Coronary artery (tissue), 2 donors: ENCODE results near the gene LONRF2.
A peak's percentile ranks its signal among the peaks of the same experiment; 100 is the strongest.

Source experiments
- DNase-seq: peaks from one replicate; pipeline ENCODE4 v3.0.0-alpha.2; 2017; ENCODE audit warnings: low spot score
- H3K27ac ChIP-seq, 2 donors: fragments of 200-600 bp; sonication (generic); one replicate each; pipeline ENCODE4 v1.5.1; 2016 to 2019
- H3K4me3 ChIP-seq: fragments of 200-600 bp; sonication (generic); 2 replicates; pipeline ENCODE4 v1.5.1; 2016; ENCODE audit warnings: mild to moderate bottlenecking, moderate library complexity
- TF ChIP-seq, protein P1 (sequence below): fragments of 200-600 bp; sonication (generic); IDR thresholded peaks from one replicate; pipeline ENCODE4 v1.5.1; 2019; ENCODE audit warnings: antibody characterized with exemption

The LONRF2 gene

DNA sequence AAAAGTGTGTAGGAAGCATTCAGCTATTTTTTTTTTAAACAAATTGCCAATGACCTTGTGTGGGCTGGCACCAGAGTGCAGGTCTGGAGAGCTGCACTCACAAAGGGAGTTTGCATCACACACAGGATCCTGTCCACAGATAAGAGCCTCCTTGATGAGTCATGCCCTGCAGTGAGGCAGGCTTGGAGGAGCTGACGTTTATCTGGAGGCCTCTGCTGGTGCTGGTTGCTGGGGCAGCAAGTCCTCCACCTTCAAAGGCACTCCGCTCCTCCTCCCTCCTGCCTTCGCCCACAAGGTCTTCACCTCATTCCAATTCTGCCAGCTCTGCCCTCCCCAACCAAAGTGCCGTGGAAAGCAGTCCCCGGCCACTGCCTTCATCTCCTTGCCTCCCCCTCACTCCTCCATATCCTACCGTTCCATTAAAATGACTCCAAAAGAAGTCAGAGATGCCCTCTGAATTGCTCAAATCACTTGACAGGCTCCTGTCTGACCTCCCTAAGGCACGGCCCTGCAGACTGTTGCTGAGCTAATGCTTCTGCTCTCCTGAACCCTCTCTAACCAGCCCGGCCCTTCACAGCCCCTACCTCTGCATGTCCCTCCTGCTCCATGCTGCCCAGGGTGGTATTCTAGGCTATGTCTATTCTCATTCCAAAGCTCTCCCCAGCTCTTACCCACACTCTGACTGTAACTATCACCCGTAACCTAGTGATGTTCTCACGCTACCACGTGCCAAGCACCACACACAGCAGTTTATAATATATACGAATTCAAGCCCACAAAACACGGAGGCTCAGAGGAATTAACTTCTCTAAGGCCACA lies 30.9 kb downstream of the LONRF2 start:
- DNase-seq, result no peak

DNA sequence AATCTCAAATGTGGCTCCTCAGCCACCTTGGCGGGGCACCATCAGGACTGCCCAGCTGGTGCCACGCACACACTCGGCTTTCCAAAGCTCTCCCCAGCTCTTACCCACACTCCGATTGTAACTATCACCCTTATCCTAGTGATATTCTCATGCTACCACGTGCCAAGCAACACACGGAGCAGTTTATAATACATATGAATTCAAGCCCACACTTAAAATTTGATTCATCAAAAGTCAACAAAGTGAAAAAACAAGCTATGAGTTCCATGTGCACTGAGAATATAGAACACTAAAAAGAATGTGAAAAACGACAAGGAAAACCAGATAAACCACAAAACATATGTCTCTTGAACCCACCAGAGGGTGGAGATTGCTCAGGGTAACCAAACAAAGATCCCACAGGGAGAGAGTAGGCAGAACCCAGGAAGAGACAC lies 31.6 kb downstream of the LONRF2 start:
- TF ChIP-seq, protein P1, sequence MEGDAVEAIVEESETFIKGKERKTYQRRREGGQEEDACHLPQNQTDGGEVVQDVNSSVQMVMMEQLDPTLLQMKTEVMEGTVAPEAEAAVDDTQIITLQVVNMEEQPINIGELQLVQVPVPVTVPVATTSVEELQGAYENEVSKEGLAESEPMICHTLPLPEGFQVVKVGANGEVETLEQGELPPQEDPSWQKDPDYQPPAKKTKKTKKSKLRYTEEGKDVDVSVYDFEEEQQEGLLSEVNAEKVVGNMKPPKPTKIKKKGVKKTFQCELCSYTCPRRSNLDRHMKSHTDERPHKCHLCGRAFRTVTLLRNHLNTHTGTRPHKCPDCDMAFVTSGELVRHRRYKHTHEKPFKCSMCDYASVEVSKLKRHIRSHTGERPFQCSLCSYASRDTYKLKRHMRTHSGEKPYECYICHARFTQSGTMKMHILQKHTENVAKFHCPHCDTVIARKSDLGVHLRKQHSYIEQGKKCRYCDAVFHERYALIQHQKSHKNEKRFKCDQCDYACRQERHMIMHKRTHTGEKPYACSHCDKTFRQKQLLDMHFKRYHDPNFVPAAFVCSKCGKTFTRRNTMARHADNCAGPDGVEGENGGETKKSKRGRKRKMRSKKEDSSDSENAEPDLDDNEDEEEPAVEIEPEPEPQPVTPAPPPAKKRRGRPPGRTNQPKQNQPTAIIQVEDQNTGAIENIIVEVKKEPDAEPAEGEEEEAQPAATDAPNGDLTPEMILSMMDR, result no peak
- H3K27ac ChIP-seq, result no peak overlapping the region
- no peak overlapping the region for H3K4me3 ChIP-seq
- no peak for DNase-seq

More for the DNA sequence above, 30.9 kb downstream of the LONRF2 start:
- TF ChIP-seq, protein P1, result no peak
- Histone ChIP-seq H3K27ac (peak overlapping the region in 1 of 2 donors; percentile 3), H3K4me3 (no peak overlapping the region)

DNA sequence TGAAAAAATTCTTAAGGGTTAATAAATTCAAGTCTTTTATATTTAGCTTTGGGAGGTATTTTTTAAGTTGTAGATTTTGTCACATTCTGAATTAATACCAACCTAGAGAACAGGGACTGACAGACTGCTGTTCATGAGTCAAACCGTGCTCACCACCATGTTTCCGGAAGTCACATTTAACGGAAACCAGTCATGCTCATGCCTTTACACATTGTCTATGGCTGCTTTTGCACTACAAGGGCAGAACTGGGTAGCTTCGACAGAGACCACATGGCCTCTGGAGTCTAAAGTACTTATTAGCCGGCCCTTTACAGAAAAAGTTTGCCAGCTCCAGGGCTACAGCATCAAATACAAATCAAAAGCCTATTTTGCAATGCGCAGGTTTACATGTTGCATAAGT lies 33.3 kb downstream of the LONRF2 start:
- no peak overlapping the region for H3K27ac ChIP-seq

GRCh38 chr2:100286318-100286717 lies 36.0 kb downstream of the LONRF2 start:
- TF ChIP-seq, protein P1, result no peak
- DNase-seq, result no peak
- Histone ChIP-seq H3K27ac (no peak overlapping the region), H3K4me3 (no peak overlapping the region)

More for the DNA sequence above, 33.3 kb downstream of the LONRF2 start:
- TF ChIP-seq, protein P1, result no peak
- DNase-seq, result no peak
- no peak overlapping the region for H3K4me3 ChIP-seq

GRCh38 chr2:100285691-100286090 lies 36.6 kb downstream of the LONRF2 start:
- Histone ChIP-seq H3K4me3 (no peak overlapping the region), H3K27ac (peak overlapping the region in 1 of 2 donors; percentile 22)
- TF ChIP-seq, protein P1, result no peak
- DNase-seq, result no peak

- TF ChIP-seq, protein P1, result no peak
- Histone ChIP-seq H3K4me3 (no peak overlapping the region), H3K27ac (no peak overlapping the region)
- no peak for DNase-seq
These were observed 37.3 kb downstream of the LONRF2 start for GRCh38 chr2:100285011-100285410.
